GM23338 (cell line): ENCODE data around the gene NR4A2. TPM values are rescaled to one million over a fixed set of nuclear protein-coding genes. Genes with fewer than 3 reads are reported as not detected.

Experiments
- ATAC-seq: fragments of 200-7000 bp; cut with Tn5 transposase; 3 replicates; pipeline ENCODE4 v1.9.1; 2020
- DNase-seq: peaks from one replicate; pipeline ENCODE4 v3.0.0-alpha.2; 2015; ENCODE audit warnings: low spot score
- H2AFZ ChIP-seq: fragments of 200-600 bp; sonication (generic); 2 replicates; pipeline ENCODE4 v1.8.0; 2016; ENCODE audit warnings: antibody characterized with exemption, mild to moderate bottlenecking, moderate library complexity
- H3F3A ChIP-seq: fragments of 200-600 bp; sonication (generic); replicated peaks from 2 replicates; pipeline ENCODE4 v1.8.0; 2017; ENCODE audit warnings: antibody characterized with exemption, mixed run types, low read depth
- H3K27ac ChIP-seq: fragments of 200-600 bp; sonication (generic); 2 replicates; pipeline ENCODE4 v1.6.1; 2016; ENCODE audit warnings: low read depth
- H3K27me3 ChIP-seq: fragments of 200-600 bp; sonication (generic); 2 replicates; pipeline ENCODE4 v1.8.0; 2016; ENCODE audit warnings: mild to moderate bottlenecking, mixed run types, moderate library complexity; ENCODE audit not compliant: insufficient read depth
- H3K36me3 ChIP-seq: fragments of 200-600 bp; sonication (generic); 2 replicates; pipeline ENCODE4 v1.8.0; 2016; ENCODE audit warnings: mild to moderate bottlenecking; ENCODE audit not compliant: insufficient read depth
- H3K4me1 ChIP-seq: fragments of 200-600 bp; sonication (generic); 2 replicates; pipeline ENCODE4 v1.8.0; 2016; ENCODE audit warnings: mild to moderate bottlenecking, moderate library complexity; ENCODE audit not compliant: insufficient read depth
- H3K4me2 ChIP-seq: fragments of 200-600 bp; sonication (generic); 2 replicates; pipeline ENCODE4 v1.7.1; 2017; ENCODE audit warnings: mixed run types
- H3K4me3 ChIP-seq: fragments of 200-600 bp; sonication (generic); 2 replicates; pipeline ENCODE4 v1.6.1; 2016; ENCODE audit warnings: mixed run types
- H3K79me2 ChIP-seq: fragments of 200-600 bp; sonication (generic); replicated peaks from 2 replicates; pipeline ENCODE4 v1.8.0; 2017; ENCODE audit warnings: mild to moderate bottlenecking; ENCODE audit not compliant: insufficient read depth
- H3K9me2 ChIP-seq: fragments of 200-600 bp; sonication (generic); 2 replicates; pipeline ENCODE4 v1.8.0; 2017; ENCODE audit not compliant: insufficient read depth
- H4K20me1 ChIP-seq: fragments of 200-600 bp; sonication (generic); replicated peaks from 2 replicates; pipeline ENCODE4 v1.8.0; 2017; ENCODE audit warnings: mild to moderate bottlenecking; ENCODE audit not compliant: insufficient read depth
- H3K27ac Mint-ChIP-seq: 2 replicates; pipeline ENCODE4 v1.8.0; 2020; ENCODE audit warnings: inconsistent platforms, mild to moderate bottlenecking, moderate library complexity, mixed read lengths
- H3K27me3 Mint-ChIP-seq: 3 replicates; pipeline ENCODE4 v1.8.0; 2022; ENCODE audit warnings: low read depth, mild to moderate bottlenecking, moderate library complexity, mixed read lengths, inconsistent platforms; ENCODE audit not compliant: insufficient read depth, poor library complexity
- H3K36me3 Mint-ChIP-seq: 3 replicates; pipeline ENCODE4 v1.8.0; 2021; ENCODE audit warnings: low read depth, mild to moderate bottlenecking, inconsistent platforms, moderate library complexity, mixed read lengths
- H3K4me1 Mint-ChIP-seq: 3 replicates; pipeline ENCODE4 v1.8.0; 2020; ENCODE audit warnings: mild to moderate bottlenecking, inconsistent platforms, mixed read lengths
- H3K4me3 Mint-ChIP-seq: 3 replicates; pipeline ENCODE4 v1.8.0; 2021; ENCODE audit warnings: moderate library complexity, mild to moderate bottlenecking, inconsistent platforms, mixed read lengths
- H3K9me3 Mint-ChIP-seq: 3 replicates; pipeline ENCODE4 v1.8.0; 2020; ENCODE audit warnings: moderate library complexity, mild to moderate bottlenecking, inconsistent platforms, mixed read lengths
- CREB1 ChIP-seq: fragments of 250-450 bp; sonication (Bioruptor Pico); IDR thresholded peaks from 2 replicates; pipeline ENCODE4 v1.5.0; 2020; ENCODE audit warnings: low read depth, mild to moderate bottlenecking, moderate library complexity
- ETS1 ChIP-seq: IDR thresholded peaks from 2 replicates; pipeline ENCODE4 v1.6.1; 2016; ENCODE audit warnings: antibody characterized with exemption
- EZH2 ChIP-seq: fragments of 200-600 bp; sonication (generic); IDR thresholded peaks from one replicate; pipeline ENCODE4 v1.8.0; 2017; ENCODE audit warnings: antibody characterized with exemption, mild to moderate bottlenecking, low read depth; ENCODE audit not compliant: unreplicated experiment
- EZH2phosphoT487 ChIP-seq: fragments of 200-600 bp; sonication (generic); IDR thresholded peaks from one replicate; pipeline ENCODE4 v1.8.1; 2018; ENCODE audit warnings: antibody characterized with exemption; ENCODE audit not compliant: unreplicated experiment
- JUNB ChIP-seq: IDR thresholded peaks from one replicate; pipeline ENCODE4 v1.6.1; 2016; ENCODE audit warnings: antibody characterized with exemption; ENCODE audit not compliant: unreplicated experiment
- NANOG ChIP-seq: IDR thresholded peaks from 2 replicates; pipeline ENCODE4 v1.6.1; 2016; ENCODE audit warnings: antibody characterized with exemption, borderline replicate concordance
- POLR2AphosphoS5 ChIP-seq: IDR thresholded peaks from 2 replicates; pipeline ENCODE4 v1.6.1; 2016; ENCODE audit warnings: antibody characterized with exemption, low read depth
- REST ChIP-seq: IDR thresholded peaks from one replicate; pipeline ENCODE4 v1.6.1; 2018; ENCODE audit warnings: antibody characterized with exemption; ENCODE audit not compliant: unreplicated experiment
- STAT1 ChIP-seq: IDR thresholded peaks from one replicate; pipeline ENCODE4 v1.6.1; 2016; ENCODE audit warnings: antibody characterized with exemption; ENCODE audit not compliant: unreplicated experiment
- ZNF114 ChIP-seq: fragments of 250-450 bp; sonication (Bioruptor Pico); IDR thresholded peaks from 2 replicates; pipeline ENCODE4 v1.5.0; 2020; ENCODE audit warnings: mild to moderate bottlenecking, moderate library complexity
- ZNF331 ChIP-seq: fragments of 250-450 bp; sonication (Bioruptor Pico); IDR thresholded peaks from 2 replicates; pipeline ENCODE4 v1.5.0; 2020; ENCODE audit warnings: low read depth, mild to moderate bottlenecking, moderate library complexity
- polyA plus RNA-seq: library from polyadenylated mRNA; unstranded; fragments of >200 nt; fragmentation: Nextera tagmentation; extraction: Ambion mirVana; gene quantifications from 2 replicates; pipeline ENCODE4 v1.2.1, GENCODE V29; 2016
- total RNA-seq: library from RNA; depleted of rRNA; stranded (reverse); fragments of >200 nt; shearing (Covaris generic); gene quantifications from 2 replicates; pipeline ENCODE4 v1.2.3, GENCODE V29; 2014
- TF ChIP-seq, protein P1 (sequence below), 2 experiments: fragments of 200-600 bp in 1 of 2; sonication (generic) in 1 of 2; conservative IDR thresholded peaks; 2 replicates each; pipeline versions ENCODE4 v1.5.1 to v1.6.1; 2016 to 2017; ENCODE audit warnings: antibody characterized with exemption in 2 of 2, low read depth in 2 of 2, mild to moderate bottlenecking in 2 of 2, moderate library complexity in 1 of 2
- TF ChIP-seq, protein P2 (sequence below): fragments of 250-450 bp; sonication (Bioruptor Pico); IDR thresholded peaks from 2 replicates; pipeline ENCODE4 v1.5.0; 2020; ENCODE audit warnings: mild to moderate bottlenecking, moderate library complexity

Gene NR4A2
- total and polyA plus RNA-seq, 2 experiments from 2014 or later = 0.49 to 0.71 TPM

GRCh38 chr2:156310773-156311172 lies 21.7 kb downstream of the NR4A2 start:
- no peaks in the 10 kb centered on the region for H3K9me2 ChIP-seq
- ATAC-seq = no peak
- no peaks in the 10 kb centered on the region for H3F3A ChIP-seq
- TF ChIP-seq, protein P1, sequence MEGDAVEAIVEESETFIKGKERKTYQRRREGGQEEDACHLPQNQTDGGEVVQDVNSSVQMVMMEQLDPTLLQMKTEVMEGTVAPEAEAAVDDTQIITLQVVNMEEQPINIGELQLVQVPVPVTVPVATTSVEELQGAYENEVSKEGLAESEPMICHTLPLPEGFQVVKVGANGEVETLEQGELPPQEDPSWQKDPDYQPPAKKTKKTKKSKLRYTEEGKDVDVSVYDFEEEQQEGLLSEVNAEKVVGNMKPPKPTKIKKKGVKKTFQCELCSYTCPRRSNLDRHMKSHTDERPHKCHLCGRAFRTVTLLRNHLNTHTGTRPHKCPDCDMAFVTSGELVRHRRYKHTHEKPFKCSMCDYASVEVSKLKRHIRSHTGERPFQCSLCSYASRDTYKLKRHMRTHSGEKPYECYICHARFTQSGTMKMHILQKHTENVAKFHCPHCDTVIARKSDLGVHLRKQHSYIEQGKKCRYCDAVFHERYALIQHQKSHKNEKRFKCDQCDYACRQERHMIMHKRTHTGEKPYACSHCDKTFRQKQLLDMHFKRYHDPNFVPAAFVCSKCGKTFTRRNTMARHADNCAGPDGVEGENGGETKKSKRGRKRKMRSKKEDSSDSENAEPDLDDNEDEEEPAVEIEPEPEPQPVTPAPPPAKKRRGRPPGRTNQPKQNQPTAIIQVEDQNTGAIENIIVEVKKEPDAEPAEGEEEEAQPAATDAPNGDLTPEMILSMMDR (conservative IDR thresholded peaks at IDR 0.05; ENCODE audit: low read depth in 2 of 2) = no peak
- TF ChIP-seq REST (no peak), EZH2phosphoT487 (no peak), JUNB (no peak), NANOG (no peak), CREB1 (CRISPR knock-in tag) (no peak), EZH2 (no peak), STAT1 (no peak), POLR2AphosphoS5 (no peak), ETS1 (no peak), ZNF331 (CRISPR knock-in tag) (no peak), ZNF114 (no peak)
- TF ChIP-seq, protein P2, sequence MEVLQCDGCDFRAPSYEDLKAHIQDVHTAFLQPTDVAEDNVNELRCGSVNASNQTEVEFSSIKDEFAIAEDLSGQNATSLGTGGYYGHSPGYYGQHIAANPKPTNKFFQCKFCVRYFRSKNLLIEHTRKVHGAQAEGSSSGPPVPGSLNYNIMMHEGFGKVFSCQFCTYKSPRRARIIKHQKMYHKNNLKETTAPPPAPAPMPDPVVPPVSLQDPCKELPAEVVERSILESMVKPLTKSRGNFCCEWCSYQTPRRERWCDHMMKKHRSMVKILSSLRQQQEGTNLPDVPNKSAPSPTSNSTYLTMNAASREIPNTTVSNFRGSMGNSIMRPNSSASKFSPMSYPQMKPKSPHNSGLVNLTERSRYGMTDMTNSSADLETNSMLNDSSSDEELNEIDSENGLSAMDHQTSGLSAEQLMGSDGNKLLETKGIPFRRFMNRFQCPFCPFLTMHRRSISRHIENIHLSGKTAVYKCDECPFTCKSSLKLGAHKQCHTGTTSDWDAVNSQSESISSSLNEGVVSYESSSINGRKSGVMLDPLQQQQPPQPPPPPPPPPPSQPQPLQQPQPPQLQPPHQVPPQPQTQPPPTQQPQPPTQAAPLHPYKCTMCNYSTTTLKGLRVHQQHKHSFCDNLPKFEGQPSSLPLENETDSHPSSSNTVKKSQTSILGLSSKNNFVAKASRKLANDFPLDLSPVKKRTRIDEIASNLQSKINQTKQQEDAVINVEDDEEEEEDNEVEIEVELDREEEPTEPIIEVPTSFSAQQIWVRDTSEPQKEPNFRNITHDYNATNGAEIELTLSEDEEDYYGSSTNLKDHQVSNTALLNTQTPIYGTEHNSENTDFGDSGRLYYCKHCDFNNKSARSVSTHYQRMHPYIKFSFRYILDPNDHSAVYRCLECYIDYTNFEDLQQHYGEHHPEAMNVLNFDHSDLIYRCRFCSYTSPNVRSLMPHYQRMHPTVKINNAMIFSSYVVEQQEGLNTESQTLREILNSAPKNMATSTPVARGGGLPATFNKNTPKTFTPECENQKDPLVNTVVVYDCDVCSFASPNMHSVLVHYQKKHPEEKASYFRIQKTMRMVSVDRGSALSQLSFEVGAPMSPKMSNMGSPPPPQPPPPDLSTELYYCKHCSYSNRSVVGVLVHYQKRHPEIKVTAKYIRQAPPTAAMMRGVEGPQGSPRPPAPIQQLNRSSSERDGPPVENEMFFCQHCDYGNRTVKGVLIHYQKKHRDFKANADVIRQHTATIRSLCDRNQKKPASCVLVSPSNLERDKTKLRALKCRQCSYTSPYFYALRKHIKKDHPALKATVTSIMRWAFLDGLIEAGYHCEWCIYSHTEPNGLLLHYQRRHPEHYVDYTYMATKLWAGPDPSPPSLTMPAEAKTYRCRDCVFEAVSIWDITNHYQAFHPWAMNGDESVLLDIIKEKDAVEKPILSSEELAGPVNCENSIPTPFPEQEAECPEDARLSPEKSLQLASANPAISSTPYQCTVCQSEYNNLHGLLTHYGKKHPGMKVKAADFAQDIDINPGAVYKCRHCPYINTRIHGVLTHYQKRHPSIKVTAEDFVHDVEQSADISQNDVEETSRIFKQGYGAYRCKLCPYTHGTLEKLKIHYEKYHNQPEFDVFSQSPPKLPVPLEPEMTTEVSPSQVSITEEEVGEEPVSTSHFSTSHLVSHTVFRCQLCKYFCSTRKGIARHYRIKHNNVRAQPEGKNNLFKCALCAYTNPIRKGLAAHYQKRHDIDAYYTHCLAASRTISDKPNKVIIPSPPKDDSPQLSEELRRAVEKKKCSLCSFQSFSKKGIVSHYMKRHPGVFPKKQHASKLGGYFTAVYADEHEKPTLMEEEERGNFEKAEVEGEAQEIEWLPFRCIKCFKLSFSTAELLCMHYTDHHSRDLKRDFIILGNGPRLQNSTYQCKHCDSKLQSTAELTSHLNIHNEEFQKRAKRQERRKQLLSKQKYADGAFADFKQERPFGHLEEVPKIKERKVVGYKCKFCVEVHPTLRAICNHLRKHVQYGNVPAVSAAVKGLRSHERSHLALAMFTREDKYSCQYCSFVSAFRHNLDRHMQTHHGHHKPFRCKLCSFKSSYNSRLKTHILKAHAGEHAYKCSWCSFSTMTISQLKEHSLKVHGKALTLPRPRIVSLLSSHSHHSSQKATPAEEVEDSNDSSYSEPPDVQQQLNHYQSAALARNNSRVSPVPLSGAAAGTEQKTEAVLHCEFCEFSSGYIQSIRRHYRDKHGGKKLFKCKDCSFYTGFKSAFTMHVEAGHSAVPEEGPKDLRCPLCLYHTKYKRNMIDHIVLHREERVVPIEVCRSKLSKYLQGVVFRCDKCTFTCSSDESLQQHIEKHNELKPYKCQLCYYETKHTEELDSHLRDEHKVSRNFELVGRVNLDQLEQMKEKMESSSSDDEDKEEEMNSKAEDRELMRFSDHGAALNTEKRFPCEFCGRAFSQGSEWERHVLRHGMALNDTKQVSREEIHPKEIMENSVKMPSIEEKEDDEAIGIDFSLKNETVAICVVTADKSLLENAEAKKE (CRISPR knock-in tag) = no peak
- H3K4me3 ChIP-seq = no peak overlapping the region
- Mint-ChIP-seq H3K27ac (no peak overlapping the region), H3K4me3 (no peak overlapping the region), H3K36me3 (no peaks in the 10 kb centered on the region), H3K9me3 (no peaks in the 10 kb centered on the region), H3K27me3 (peaks cover 2% of the 10 kb centered on the region), H3K4me1 (no peaks in the 10 kb centered on the region; the same call in 1 of the 3 replicates)
- H4K20me1 ChIP-seq = no peaks in the 10 kb centered on the region
- H3K4me2 ChIP-seq = no peak overlapping the region
- H3K27ac ChIP-seq = no peak overlapping the region
- DNase-seq = no peak
- no peaks in the 10 kb centered on the region for H3K27me3 ChIP-seq
- no peaks in the 10 kb centered on the region for H3K79me2 ChIP-seq
- no peaks in the 10 kb centered on the region for H3K4me1 ChIP-seq
- H3K36me3 ChIP-seq = no peaks in the 10 kb centered on the region
- H2AFZ ChIP-seq = no peak overlapping the region
